RCC 7860 (cell line): ENCODE data around the gene NFATC1.

Experiments
- DNase-seq: peaks from one replicate; pipeline ENCODE4 v3.0.0-alpha.2; 2015; ENCODE audit warnings: low spot score
- FAIRE-seq: peaks from 2 replicates; lab custom pipeline; 2012; peaks lifted over from hg19 to GRCh38; lab: Jason Lieb, UNC

NFATC1 gene

DNA sequence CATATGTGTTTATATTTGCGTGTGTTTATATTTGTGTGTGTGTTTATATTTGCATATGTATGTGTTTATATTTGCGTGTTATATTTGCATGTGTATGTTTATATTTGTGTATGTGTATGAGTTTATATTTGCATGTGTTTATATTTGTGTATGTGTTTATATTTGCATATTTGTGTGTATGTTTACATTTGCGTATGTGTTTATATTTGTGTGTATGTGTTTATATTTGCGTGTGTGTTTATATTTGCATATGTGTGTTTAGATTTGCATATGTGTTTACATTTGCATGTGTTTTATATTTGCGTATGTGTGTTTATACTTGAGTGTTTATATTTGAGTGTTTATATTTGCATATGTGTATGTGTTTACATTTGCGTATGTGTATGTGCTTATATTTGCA, 168.2 kb downstream of the NFATC1 start:
- no peak for FAIRE-seq
- DNase-seq: no peak

DNA sequence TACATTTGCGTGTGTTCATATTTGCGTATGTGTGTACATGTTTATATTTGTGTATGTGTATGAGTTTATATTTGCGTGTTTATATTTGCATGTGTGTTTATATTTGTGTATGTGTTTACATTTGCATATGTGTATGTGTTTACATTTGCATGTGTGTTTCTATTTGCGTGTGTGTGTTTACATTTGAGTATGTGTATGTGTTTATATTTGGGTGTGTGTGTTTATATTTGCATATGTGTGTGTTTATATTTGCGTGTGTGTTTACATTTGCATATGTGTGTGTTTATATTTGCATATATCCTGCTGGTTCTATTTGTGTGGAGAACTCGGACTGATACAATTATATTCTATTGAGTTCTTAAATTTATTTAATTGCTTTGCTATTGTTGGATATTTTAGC, 168.7 kb downstream of the NFATC1 start:
- DNase-seq: no peak
- no peak for FAIRE-seq

DNA sequence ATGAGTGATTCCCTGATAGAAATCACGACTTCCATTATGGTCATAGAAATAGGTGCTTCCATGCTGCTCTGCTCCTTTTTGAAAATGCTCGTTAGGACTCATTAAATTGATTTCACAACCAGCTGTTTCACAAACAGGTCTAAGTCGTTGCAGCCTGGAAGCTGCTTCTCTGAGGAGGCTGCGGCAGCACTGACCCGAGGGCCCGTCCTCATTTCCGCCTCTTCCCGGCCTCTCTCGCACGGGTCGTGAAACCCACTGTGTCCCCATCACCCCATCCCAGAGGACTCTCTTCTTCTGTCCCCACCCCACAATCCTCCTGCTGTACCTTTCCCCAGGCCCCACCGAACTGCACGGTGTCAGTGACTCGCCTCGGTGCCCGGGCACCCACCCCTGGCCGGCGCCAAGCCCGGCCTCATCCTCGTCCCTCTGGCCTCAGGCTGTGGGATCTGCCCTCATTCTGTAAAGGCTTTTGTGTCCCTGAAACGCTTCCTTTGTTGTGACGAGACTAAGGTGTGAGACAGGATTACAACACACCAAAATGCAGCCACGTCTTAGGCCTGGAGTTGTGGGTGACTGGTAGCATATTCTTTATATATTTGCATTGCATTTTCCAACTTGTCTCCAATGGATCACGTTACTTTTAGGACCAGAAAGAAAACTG, 171.2 kb downstream of the NFATC1 start:
- no peak for DNase-seq

DNA sequence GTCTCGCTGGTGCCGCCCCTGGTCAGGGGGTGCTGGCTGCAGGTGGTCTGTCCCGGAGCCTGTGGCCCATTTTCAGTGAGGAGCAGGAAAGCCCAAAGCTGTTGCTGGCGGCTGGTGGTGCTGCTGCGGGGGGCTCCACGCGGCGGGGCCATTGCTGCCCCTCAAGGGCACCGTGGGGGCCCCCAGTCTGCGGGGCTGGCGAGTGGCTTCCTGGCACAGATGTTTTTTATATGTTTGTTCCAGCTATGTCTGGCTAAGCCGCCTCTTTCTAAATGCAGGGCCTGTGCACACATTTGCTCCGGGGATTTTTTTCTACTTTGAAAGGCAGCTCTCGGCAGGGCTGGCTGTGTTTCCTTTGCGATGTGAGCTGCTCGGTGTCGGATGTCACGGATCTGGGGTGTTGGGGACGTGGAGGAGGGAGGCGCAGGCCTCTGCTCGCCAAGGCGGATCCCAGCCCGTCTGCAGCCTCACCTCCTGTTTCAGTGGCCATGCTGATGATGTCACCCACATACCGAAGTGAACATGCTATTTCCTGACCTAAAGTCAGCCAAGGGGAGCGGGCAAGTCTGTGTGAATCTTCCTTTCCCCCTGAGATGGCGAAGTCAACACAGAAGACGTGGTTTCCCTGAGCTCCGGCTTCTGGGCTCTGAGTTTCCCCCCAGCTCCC, 171.9 kb downstream of the NFATC1 start:
- FAIRE-seq (no peak), DNase-seq (peak; percentile 30)

More for the DNA sequence above, 171.2 kb downstream of the NFATC1 start:
- no peak for FAIRE-seq

DNA sequence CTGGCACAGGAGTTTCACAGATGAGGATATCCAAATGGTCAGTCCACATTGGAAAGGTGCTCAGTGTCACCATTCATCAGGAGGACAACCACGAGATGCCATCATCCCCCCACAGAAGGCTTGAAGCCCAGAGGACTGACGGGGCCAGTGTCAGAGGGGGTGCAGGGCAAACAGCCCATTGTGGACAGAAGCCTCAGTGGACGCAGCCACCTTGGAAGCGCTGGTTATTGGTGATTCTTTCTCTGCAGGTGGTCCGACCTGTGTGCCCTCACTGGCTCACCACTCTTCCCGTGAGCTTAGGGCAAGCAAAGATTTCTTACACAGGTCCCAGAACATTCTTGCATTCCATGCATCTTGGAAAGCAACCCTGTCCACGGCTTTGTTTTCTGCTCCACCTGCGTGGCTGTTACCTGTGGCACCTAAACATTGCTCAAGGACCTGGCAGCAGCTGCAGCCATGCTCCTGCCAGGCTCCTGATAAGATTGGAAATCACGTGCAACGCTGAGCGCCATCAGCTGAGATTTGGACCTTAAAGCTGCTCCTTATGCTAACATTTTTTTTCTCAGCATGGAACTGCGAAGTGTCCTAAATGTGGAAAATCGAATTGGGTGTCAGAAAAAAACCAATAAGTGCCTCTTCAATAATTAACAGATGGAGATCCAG, 172.9 kb downstream of the NFATC1 start:
- no peak for FAIRE-seq
- no peak for DNase-seq

DNA sequence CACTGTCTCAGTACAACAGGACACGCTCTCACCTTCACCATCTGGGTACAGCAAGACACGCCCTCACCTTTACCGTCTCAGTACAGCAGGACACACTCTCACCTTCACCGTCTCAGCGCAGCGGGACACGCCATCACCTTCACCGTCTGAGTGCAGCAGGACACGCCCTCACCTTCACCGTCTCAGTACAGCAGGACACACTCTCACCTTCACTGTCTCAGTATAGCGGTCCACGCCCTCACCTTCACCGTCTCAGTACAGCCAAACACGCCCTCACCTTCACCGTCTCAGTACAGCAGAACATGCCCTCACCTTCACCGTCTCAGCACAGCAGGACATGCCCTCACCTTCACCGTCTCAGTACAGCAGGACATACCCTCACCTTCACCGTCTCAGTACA, 174.0 kb downstream of the NFATC1 start:
- FAIRE-seq (no peak), DNase-seq (no peak)

DNA sequence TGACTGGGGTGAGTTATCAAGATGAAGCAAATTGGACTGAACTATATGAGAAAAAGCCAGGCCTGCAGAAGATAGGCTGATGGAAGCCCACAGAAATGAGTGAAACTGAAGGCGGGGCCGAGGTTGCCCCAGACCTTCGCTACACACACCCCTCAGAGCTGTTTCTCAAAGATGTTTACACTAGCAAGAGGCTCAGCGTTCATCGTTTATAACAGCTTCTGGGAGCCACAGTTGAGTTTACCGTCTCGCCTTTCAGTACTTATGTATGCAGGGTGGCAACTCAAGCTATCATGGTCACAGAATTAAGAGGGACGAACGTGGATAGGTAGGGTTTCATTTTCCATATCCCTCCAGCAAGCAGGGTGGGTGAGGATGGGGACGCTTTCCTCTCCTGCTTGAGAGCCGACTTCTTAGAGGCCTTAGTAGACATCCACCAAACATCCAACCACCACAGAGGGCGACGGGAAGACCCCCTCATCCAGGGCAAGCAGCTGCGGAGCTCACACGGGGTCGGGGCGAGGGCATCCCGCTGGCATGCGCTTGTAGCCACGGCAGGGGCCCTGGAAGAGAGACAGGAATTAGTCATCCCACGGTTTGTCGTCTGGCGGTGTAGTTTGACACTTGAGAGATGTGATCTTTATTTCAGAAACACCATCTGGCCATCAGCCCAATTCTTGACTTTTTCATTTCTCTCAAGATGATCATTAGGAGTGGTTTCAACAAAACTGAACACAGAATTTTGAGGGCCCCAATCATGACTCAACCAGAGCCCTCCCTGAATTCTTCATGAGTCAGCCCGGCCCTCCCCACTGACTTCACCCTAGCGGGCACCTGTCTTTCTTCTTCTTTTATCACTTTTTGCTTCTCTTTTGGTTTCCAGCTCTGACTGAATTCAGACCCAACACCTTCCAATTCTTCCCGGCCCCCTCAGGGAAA, 174.8 kb downstream of the NFATC1 start:
- DNase-seq (no peak), FAIRE-seq (no peak)

DNA sequence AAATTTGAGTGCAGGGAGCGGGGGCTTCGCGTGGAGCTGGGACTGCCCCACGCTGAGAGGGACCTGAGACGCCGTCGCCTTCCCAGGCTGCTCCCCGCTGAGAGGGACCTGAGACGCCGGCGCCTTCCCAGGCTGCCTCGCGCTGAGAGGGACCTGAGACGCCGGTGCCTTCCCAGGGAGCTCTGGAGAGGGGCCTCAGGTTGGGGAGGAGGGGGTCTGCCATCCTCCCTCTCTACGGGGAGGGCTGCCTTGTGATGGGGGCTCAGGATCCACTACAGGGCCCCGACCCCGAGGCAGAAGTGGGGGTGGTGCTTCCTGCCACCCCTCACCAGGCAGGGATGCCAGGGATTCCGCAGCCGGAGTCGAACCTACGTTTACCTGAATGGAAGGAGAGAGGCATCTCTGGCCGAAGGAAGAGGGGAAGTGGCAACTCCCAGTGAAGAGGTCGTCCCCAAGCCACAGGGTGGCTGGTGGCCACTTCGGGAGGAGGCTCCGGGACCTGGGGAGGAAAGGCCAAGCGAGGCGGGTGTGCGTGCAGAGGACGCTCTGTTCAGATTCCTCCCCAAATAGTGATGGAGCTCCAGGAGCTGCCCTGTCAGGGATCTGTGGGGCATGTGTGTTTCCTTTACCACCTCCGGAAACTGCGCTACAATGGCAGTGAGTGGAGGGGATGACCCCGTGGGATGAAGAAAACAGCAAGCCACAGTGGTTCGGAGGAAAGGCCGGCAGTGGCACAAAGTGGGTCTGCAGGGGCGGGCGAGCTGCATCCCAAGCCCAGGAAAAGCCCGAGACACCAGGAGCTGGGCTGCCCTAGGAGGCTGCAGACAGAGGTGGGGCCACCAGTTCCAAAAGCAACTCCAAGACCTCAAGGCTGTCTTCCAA, 175.7 kb downstream of the NFATC1 start:
- DNase-seq (no peak), FAIRE-seq (no peak)

DNA sequence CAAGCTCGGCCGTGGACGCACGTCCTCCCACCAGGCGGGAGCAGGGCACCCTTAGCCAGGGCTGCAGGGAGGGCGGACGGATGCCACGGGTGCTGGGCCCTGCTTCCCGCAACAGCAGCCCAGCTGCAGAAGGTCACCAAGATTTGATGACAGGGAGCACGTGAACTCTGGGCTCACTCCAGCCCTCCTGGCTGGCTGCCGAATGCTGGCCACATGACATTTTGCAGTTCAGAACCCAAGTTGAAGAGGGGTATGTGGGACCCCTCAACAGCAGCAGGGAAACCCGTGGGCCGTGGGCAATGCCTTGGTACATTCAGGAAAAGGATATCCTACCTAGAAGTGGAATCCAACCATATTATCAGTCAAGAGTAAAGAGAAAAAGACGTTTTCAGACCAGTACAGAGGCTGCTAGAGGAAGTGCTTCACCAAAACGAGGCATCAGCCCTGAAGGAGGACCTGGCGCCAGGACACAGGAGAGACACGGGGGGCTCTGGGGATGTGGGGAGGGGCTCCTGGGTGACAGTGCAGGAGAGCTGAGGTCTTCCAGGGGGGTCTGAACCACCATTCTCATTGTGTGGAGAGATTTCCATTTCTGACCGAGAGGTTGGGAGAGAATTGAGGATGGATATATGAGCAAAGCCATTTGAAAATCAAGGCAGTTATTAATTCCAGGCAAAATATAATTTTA, 176.5 kb downstream of the NFATC1 start:
- no peak for DNase-seq
- FAIRE-seq: no peak

DNA sequence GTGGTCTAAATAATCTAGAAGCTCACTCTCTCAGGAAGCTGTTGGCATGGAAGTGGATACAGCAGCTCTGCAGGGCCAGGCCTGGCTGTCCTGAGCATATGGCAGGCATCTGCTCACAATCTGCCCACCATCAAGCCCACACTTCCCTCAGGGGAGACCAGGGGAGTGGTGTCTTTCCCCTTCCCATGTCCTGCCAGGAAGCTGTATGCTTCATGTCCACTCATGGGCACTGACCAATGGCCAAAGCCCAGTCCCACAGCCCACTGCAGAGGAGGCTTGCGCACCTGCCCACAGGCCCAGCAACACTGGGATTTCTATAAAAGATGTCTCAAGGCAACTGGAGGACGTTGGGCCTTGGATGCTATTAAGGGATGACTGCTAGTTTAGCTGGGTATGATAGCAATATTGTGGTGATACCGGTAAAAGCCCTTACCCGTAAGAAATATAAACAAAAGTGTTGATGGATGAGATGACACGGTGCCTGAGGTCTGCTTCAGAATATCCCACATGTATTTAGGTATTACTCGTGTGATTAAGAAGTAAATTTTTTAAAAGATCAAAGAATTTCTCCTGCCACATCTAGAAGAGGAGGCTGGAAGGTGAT, 177.2 kb downstream of the NFATC1 start:
- FAIRE-seq: no peak
- no peak for DNase-seq

DNA sequence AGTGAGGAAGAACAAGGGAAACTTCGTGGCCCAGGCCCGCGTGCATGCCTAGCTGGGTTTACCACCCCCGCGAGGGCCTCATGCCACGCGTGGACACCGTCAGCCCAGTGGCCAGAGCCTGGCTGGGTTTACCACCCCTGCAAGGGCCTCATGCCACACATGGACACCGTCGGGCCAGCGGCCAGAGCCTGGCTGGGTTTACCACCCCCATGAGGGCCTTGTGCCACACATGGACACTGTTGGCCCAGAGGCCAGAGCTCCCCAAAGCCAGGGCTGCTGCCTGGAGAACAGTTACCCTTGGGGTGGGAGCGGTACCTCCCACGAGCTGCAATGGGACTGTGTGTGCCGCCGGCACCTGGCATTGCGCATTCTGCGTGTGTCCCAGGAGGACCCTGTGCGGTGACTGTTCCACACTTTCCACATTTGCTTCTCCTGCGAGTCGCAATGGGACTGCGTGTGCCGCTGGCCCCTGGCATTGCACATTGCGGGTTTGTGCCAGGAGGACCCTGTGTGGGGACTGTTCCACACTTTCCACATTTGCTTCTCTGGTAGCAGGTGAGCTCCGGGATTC, 178.3 kb downstream of the NFATC1 start:
- FAIRE-seq: no peak

DNA sequence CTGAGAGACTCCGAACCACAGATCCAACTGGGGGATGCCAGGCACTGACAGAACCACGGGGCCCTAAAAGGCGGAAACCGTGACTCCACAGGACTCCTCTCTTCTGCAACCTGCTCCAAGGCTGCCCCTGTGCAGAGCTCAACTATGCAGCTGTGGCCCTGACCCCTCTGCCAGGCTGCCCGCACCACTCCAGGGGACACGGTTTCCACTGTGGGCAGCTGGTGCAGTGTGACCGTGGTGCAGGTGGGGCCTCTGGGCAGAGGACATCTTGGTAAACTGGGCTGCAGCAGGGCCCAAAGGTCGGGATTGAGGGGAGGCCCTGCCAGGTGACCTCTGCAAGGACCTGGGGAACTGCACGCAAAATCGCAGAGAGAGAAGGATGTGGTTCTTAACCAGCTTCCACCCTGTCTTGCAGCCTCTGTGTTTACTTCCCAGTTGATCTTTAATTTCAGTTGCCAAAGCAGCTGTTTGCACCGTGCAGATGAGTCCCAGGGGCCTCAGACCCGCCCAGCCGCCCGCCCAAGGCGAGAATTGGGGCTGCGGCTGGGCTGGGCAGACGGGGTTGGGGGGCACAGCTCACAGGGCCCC, 179.3 kb downstream of the NFATC1 start:
- DNase-seq (no peak), FAIRE-seq (no peak)

More for the DNA sequence above, 178.3 kb downstream of the NFATC1 start:
- DNase-seq: no peak

DNA sequence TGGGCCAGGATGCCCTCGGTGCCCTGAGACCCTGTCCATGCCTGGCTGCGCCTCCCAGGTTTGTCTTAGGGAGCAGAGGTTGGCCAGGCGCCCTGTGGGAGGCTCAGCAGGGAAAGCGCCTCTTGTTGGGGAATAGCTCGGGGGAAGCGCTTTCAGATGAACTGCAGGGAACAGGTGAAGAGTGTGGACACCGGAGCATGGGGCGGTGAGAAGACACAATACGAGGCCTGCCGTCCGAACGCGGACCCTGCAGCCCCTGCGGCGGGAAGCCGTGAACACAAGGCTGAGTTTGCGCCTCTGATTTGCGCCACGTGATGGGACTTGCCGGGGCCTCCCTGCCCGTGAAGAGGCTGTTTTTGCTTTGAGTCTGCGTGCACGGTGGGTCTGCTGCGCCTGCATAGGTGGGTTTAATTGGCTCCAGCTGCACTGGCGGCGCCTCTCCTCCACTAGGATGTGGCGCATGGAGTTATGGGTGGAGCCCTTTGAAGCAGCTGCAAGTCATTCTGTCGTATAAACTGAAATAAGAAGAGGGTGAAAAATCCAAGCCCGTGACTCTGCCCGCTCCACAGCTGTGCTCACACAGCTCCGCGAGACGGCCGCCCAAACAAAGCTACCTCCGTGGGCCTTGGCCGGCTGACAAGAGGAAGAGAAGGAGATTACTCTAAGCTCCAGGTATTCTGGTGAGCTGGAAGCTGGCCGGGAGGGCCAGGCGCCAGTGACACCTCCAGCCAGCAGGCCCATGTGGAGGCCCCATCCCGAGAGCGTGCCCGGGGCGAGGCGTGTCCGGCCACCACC, 180.4 kb downstream of the NFATC1 start:
- DNase-seq (no peak), FAIRE-seq (no peak)

DNA sequence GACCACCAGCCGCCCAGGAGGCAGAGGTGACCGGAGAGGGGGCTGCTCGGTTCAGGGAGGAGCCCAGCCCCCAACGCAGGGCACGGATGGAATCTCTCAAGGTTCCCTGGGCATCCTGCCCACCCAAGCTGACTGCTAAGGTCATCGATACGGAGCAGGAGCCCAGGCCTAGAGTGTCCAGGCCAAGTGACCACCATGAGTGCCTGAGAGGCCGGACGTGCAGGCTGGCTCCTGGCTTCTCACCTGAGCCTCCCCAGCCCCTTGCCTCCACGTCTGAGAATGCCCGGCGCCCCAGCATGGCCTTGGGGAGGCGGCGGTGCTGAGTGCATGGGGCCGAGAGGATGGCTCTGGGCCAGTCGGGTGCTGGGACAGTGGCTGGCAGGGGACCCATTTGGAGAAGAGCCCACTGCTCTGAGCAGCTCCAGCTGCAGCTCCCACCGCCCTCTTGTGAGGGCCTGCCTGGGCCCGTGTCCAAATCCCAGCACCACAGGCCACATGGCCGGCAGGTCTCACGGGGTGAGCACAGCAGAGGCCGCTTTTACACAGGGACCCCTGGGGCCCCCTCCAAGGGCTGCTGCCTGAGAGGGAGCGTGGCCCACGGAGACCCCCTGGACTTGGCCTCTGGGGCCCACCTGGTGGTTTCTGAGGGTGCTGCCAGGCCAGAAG, 181.1 kb downstream of the NFATC1 start:
- no peak for DNase-seq
- FAIRE-seq: no peak

DNA sequence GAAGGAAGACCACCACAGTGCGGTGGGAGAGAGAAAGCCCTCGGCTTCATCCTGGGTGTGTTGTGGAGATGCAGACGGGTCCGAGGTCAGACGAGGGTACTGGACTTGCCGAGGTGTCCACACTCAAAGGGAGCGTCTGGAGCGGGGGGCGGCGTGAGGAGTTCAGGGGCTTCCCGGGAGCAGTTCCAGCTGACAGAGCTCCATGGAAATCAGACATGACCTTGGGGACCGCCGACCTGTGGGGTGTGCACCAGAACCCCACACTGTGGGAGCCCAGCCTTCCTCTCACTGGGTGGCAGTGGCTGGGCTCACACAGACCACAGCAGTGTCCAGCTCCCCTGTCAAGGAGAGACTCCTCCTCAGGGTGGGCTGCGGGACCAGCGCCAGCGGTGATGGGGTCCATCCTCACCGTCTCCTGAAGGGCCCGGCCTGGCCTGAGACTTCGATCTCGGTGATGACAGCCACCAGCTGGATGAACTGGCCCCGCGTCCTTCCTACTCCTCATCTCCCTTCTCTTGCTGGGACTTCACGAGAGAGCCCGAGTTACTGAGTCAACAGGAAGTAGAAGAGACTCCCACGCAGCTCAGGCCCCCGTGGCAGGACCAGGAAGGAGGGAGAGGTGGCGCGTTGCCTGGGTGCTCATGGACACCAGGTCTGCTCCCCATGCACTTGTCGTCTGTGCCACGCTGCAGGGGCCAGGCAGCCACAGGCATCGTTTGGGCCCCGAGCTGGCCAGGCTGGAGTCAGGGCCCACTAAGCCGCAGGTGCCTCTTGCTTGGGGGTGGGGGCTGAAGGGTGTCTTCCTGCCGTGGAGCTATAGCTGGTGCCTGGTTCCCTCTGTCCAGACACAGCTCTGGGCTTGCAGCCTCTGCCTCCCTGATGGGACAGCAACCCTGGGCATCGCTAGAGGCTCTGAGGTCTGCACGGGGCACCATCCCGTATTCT, 182.0 kb downstream of the NFATC1 start:
- DNase-seq (peak; percentile 38), FAIRE-seq (no peak)
